GM19035 (cell line): Measurements from ENCODE around the gene SS18.

Source experiments
- ATAC-seq: cut with Tn5 transposase; IDR thresholded peaks from one replicate; pipeline ENCODE4 v1.9.1; 2021; ENCODE audit not compliant: unreplicated experiment

Gene SS18

DNA sequence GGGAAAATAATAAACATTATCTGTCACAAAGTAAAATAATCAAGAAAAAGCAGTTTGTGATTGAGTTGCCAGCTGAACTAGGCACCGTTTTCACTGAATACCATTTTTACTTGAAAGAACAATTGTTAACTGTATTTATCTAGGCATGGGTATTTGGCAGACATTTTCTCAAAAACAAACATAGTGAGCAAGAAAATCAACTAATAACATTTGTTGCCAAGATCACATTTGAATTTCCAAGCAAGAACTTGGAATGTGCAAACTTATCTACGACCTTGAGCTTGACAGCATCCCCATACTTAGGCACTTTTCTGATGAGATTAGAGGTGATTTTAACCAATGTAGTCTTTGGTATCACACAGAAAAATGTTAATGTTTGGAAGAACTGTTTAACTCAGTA, 16.7 kb downstream of the SS18 start:
- ATAC-seq = no peak

GRCh38 chr18:26071725-26072124, 18.7 kb downstream of the SS18 start:
- ATAC-seq = no peak

GRCh38 chr18:26071020-26071419, 19.4 kb downstream of the SS18 start:
- no peak for ATAC-seq

GRCh38 chr18:26059357-26059756, 31.1 kb downstream of the SS18 start:
- ATAC-seq = no peak

DNA sequence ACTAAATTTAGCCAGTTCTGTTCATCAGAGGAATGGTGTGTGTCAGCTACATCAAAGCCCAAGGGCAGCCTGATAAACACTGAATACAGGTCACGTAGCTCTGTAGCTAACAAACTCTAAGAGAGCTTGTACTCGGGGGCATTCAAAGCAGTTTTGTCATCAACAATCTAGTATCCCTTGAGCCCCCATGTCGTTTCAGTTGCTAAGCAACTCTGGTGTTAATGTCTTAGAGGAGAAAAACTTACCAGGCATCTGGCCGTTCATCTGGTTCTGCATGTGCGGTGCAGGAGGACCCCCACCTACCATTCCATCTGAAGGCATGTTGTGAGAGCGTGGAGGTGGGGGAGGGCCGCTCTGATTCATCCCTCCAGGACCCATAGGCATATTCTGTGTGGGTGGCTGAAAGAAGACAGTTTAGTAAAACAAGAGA, 33.1 kb downstream of the SS18 start:
- no peak for ATAC-seq

DNA sequence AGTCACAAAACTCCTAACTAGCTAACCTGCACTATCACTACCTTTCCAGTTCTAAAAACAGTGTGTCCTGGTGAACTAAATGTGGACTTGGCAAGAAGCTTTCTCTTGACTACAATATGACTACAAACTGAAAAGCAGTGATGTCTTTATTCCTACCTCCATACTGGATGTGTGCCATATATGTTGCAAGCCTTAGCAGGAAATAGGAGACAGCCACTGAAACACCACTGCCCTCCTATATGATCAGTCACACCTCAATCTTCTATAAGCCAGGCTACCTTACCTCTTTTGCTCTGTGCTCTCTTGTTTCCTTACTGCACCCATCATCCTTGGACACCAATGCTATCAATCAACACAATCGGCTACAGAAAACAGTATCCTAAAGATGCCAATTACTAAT, 34.1 kb downstream of the SS18 start:
- no peak for ATAC-seq

- no peak for ATAC-seq
Measured at GRCh38 chr18:26052505-26052904, 37.9 kb downstream of the SS18 start.

DNA sequence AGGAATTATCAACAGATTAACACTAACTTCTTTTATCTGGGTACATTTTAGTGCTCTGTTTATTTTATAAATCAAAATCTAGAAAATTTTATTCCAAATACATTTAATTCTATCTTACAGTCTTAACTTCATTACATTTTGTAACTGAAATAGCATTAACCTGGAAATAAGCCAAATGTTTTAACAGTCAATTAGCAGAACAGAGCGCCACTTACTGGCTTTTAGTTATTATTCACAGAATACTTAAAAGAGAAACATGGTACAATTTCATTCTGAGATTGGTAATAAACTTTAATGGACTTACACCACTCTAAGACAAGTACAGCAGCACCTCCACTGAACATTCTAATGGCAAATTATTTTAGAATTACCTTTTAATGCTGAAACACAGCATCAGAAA, 38.6 kb downstream of the SS18 start:
- ATAC-seq = no peak

GRCh38 chr18:26046419-26047077, 43.9 kb downstream of the SS18 start:
- ATAC-seq = no peak

DNA sequence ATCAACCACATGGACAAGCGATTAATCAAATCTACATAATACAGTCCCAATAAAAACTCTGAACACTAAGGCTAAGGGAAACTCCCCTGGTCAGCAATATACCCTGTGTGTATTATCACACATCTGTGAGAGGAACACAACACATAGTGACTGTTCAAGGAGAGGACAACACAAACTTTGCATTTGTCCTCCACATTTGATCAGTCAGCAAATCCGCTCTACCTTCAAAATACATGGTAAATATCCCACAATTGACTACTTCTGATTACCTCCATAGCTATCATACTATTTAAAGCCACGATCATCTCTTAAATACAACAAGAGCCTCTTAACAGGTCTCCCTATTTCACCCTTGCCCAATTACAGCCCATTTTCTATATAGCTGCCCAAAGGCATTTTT, 45.6 kb downstream of the SS18 start:
- no peak for ATAC-seq

GRCh38 chr18:26040051-26040656, 50.3 kb downstream of the SS18 start:
- no peak for ATAC-seq

DNA sequence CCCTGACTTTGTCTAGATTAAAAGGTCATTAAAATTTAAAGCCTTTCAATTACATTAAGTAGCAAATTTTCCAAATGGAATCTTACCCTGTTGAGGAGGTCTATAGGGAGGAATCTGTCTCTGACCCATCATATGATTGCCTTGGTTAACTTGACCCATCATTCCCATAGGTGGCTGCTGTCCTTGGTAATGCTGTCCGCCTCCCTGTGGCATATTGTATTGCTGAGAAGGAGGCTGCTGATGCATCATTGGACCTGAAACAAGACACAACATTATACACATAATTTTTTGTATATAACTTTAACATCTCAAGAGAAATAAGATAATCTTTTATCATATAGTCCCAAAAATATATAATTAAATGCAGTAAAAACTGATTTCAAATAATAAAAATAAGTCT, 51.2 kb downstream of the SS18 start:
- ATAC-seq = no peak

- ATAC-seq = no peak
Measured at GRCh38 chr18:26036635-26037034, 53.8 kb downstream of the SS18 start.

- ATAC-seq = no peak
Measured at GRCh38 chr18:26034850-26035497, 55.4 kb downstream of the SS18 start.

- no peak for ATAC-seq
Measured at GRCh38 chr18:26022585-26022984, 67.8 kb downstream of the SS18 start.

- ATAC-seq = no peak
Measured at GRCh38 chr18:26021061-26021754, 69.2 kb downstream of the SS18 start.

DNA sequence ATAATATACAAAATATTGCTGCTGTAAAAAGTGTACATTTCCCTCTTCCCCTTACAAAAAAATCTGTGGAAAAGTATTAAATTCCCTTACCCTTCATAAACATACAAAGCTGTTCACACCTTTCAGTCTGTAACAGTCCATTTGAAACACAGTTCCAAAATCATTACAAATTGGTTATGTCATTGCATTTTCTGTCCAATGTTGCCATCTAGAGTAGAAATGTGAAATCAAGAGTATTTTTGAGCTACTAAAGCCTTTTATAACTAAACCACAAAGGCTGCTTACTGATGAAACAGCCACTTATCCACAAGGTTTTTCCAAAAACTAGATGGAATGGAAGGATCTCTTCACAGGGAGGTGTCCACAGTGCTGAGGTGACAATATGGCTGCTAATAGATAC, 72.5 kb downstream of the SS18 start:
- no peak for ATAC-seq

DNA sequence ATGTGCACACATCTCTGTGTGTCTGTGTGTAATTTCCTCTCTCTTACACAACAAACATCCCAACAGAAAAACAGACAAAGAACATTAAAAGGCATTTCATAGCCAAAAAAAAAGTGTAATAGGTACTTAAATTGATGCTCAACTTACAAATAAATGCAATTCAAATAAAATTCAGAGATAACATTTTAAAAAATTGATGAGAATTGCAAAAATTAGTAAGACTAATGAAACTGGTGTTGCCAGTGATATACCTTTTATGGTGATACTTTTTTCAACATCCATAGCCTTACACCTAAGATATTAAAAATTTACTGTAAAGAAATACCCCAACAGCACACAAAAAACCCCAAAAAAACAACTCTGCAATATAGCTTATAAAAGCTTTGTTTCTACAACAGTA, 76.0 kb downstream of the SS18 start:
- ATAC-seq = no peak

DNA sequence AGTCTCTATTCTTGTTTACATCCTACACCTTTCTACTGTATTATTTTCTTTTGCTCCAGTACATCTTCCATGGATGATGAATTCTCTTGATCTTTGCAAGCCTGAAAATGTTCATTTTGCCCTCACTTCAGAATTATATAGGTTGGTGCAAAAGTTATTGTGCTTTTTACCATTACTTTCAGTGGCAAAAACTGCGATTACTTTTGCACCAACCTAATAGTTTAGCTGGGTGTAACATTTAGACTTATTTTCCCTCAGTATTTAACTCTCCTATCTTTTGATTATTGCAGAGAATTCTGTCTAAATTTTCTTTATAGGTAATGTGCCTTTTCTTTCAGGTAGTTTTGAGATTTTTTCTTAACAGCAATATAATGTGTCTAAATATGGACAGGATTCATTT, 81.8 kb downstream of the SS18 start:
- ATAC-seq = no peak

DNA sequence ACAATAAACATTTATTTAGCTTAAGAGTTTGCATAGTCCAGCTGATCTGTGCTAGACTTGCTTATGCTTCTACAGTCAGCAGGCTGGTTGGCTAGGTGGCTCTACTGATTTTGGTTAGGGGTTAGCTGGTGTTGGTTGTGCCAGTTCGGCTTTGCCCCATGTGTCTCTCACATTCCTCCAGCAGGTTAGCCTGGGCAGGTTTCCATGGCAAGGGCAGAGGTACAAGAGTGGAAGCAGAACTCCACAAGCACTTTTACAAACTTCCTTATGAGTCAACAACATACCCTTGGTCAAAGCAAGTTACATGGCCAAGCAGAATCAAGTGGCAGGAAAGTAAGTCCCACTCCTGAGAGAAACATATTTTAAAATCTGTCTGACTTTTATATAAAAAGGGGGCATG, 82.3 kb downstream of the SS18 start:
- no peak for ATAC-seq

DNA sequence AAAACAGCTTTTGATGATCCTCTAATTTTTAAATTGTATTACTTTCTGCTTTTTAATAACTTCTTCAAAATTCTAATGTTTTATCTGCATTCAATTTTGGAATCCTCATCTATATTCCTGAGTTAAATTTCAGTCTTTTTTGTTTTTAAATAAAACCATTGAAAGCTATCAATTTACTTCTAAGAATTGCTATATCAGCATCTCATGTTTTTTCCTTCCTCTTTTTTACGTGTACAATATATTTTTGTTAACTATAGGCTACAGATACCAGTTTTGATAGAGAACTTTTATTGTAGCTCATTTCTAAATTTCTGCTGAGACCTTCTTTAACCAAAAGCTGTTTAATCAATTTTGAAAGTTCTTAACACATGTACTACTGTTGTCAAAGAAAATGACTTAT, 84.5 kb downstream of the SS18 start:
- no peak for ATAC-seq

DNA sequence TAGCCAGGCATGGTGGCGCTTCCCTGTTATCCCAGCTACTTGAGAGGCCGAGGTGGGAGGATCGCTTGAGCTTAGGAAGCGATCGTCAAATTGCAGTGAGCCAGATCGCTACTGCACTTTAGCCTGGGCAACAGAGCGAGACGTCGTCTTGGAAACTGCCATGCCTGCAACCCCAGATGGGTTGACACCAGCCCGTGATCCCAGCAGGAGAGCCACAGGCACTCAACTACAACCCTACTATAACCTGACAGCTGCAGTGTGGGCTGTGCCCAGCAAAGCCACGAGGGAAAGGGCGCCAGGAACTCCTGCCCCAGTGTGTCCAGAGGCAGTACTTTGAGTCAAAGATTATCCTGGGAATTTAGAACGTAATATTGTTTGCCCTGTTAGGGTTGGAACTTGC, 85.6 kb downstream of the SS18 start:
- no peak for ATAC-seq
